ENCODE results near the gene PTPRJ. TPM values are rescaled to one million over a fixed set of nuclear protein-coding genes. Genes with fewer than 3 reads are reported as not detected.

The PTPRJ gene
- total and polyA plus RNA-seq, 2 donors (not counting 3 experiments of a cell fraction or from before 2014, with no cell fraction given) = 3.1 to 7.7 TPM

- H3K27me3 ChIP-seq (ENCODE audit: control insufficient read depth in 2 of 2, insufficient read depth in 2 of 2, low read length in 2 of 2) = no peaks in the 10 kb centered on the region
- no peaks in the 10 kb centered on the region for H3K36me3 ChIP-seq (ENCODE audit: control insufficient read depth in 2 of 2, extremely low read depth in 1 of 2, insufficient read depth in 2 of 2, low read length in 2 of 2)
- peak; percentile 14 for DNase-seq (ENCODE audit: low read depth, low spot score)
- no peaks in the 10 kb centered on the region for H3K9me3 ChIP-seq (replicated peaks; ENCODE audit: control insufficient read depth, insufficient read depth, low read length)
- no peak overlapping the region for H3K9ac ChIP-seq (replicated peaks; ENCODE audit: extremely low read depth, insufficient read depth, low read length)
- H3K79me2 ChIP-seq (ENCODE audit: control insufficient read depth, insufficient read depth, low read length) = no peaks in the 10 kb centered on the region
- ChIA-PET POLR2A (no interaction called here), CTCF (interaction anchor here (1.1 to 2.0 kb wide), 4 partner anchors 12 to 95 kb away, joined by 3 to 7 read pairs (median 4); no protein-coding TSS in a partner anchor)
- BruUV-seq (replicated peaks) = no TSS peak
- H3K4me3 ChIP-seq (replicated peaks in 1 of 3; ENCODE audit: insufficient read depth in 1 of 3, low read depth in 1 of 3, low read length in 3 of 3) = no peak overlapping the region
- peaks cover 11% of the 10 kb centered on the region for H3K4me1 ChIP-seq (ENCODE audit: control insufficient read depth, extremely low read depth, insufficient read depth, low read length)
- no peaks in the 10 kb centered on the region for H3K9me1 ChIP-seq (replicated peaks; ENCODE audit: control insufficient read depth, extremely low read depth, insufficient read depth, low read length)
- TF ChIP-seq POLR2AphosphoS5 (IDR thresholded peaks at IDR 0.05; ENCODE audit: insufficient read depth, low read depth, low read length) (no peak), EZH2 (IDR thresholded peaks at IDR 0.05; ENCODE audit: borderline replicate concordance, low read depth, low read length, severe bottlenecking) (no peak), FOS (IDR thresholded peaks at IDR 0.05; ENCODE audit: borderline replicate concordance, insufficient read depth, low read length) (no peak), JUN (IDR thresholded peaks at IDR 0.05; ENCODE audit: borderline replicate concordance, insufficient read depth, insufficient read length, low read depth) (no peak), GATA2 (IDR thresholded peaks at IDR 0.05; ENCODE audit: insufficient read depth, insufficient read length, low read depth, low read length) (no peak), MYC (IDR thresholded peaks at IDR 0.05; ENCODE audit: low read depth, low read length) (no peak), CTCF (IDR thresholded peaks at IDR 0.05; ENCODE audit: extremely low read depth in 1 of 2, insufficient read depth in 1 of 2, low read depth in 1 of 2, low read length in 2 of 2) (no peak), POLR2A (IDR thresholded peaks at IDR 0.05; ENCODE audit: low read depth, low read length) (no peak), MAX (IDR thresholded peaks at IDR 0.05; ENCODE audit: insufficient read depth, insufficient read length) (no peak)
- H2AFZ ChIP-seq (ENCODE audit: low read depth, low read length) = no peak overlapping the region
- H3K4me2 ChIP-seq (ENCODE audit: insufficient read depth, low read length) = no peak overlapping the region
- H3K27ac ChIP-seq (ENCODE audit: insufficient read depth, low read depth, low read length) = no peak overlapping the region
- no peak for FAIRE-seq
- dilution Hi-C loops (cut with MboI; ENCODE audit: extremely low pct_ligation_motif_present, low sequenced_read_pairs) = no loop called here
- intact Hi-C loops (cut with micrococcal nuclease) = no loop called here
- H4K20me1 ChIP-seq (replicated peaks; ENCODE audit: control insufficient read depth, extremely low read depth, insufficient read depth, low read length) = no peaks in the 10 kb centered on the region
Measured at GRCh38 chr11:48029681-48030290, 49.4 kb downstream of the PTPRJ start.

All from endothelial cell of umbilical vein (primary cell).